DLD1 (cell line): ENCODE data around the gene FERMT1.
"Not testable (repeated sequence)": the region's sequence is repeated elsewhere in the genome, so short reads cannot be mapped to it uniquely, and the experiment has no call there.

ENCODE experiments used
- in situ Hi-C: cut with HindIII; loops from 2 replicates; pipeline ENCODE4 v1.10.0; 2017; ENCODE audit warnings: low sequenced_read_pairs

Gene FERMT1

GRCh38 chr20:6070829-6071695 is 51.8 kb downstream of the FERMT1 start:
- in situ Hi-C loops: no loop called here

- in situ Hi-C loops: no loop called here
Measured at GRCh38 chr20:6069669-6070068, 53.2 kb downstream of the FERMT1 start.

- in situ Hi-C loops: no loop called here
Measured at GRCh38 chr20:6067763-6068318, 55.0 kb downstream of the FERMT1 start.

DNA sequence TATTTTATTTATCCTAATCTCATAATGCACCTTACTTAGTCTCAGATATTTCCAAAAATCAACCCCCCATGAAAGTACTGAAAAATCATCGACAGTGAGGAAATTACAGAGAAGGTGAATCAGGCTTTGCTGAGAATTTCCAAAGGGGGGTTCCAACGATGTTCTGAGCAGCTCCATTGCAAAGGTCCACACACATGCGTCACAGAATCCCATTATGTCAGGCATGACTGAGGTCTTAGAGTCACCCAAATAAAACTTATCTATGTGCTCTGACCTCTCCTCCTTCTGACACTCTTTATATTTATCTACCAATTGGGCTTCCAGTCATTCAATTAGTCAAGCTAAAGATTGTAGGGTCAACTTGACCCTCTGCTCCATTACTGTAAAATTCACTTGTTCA is 56.2 kb downstream of the FERMT1 start:
- in situ Hi-C loops: no loop called here

GRCh38 chr20:6061544-6061943 is 61.3 kb downstream of the FERMT1 start:
- in situ Hi-C loops: no loop called here

DNA sequence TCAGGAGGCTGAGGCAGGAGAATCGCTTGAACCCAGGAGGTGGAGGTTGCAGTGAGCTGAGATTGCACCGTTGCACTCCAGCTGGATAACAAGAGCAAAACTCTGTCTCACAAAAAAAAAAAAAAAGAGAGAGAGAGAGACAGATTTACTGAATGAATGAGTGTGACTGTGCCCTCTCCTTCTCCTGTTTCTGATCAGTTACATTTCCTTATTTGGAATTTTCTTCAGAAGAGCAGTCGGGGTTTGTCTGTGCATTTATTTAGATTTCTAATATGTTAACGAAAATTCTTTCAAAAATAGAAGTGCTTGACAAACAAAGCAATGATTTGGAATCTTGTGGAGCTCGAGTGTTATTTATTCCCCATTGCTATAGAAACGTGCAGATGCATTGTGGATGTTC is 62.6 kb downstream of the FERMT1 start:
- in situ Hi-C loops: no loop called here

GRCh38 chr20:6058684-6059295 is 64.0 kb downstream of the FERMT1 start:
- in situ Hi-C loops: no loop called here

- in situ Hi-C loops: no loop called here
Measured at GRCh38 chr20:6057691-6058090, 65.1 kb downstream of the FERMT1 start.

- in situ Hi-C loops: no loop called here
Measured at GRCh38 chr20:6057139-6057538, 65.7 kb downstream of the FERMT1 start.

DNA sequence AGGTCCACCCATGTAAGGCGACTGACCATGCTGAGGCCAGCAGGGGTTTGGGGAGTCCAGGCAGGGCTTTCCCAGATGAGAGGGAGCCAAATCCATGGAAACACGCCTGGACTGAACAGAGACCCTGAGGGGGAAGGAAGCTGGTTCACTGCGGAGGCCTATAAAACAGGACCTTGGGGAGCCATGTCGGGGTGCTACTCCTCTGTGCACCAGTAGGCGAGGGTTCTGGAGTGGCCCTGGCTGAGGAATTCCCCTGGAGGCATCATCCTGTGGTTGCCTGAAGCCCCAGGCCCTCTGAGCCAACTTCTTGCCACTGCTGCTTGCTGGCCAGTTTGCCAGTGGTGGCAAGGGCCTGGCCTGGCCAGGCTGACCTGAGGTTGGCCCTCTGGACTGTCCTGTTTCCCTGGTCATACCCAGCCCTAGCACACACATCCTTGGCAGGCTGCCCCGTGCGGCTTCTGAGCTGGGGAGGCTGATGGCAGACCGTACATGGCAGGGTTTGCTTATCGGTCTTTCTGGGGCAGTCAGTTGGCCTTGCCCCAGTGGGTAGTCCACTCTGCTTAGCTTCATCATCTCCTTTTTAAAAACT is 66.8 kb downstream of the FERMT1 start:
- in situ Hi-C loops: no loop called here

DNA sequence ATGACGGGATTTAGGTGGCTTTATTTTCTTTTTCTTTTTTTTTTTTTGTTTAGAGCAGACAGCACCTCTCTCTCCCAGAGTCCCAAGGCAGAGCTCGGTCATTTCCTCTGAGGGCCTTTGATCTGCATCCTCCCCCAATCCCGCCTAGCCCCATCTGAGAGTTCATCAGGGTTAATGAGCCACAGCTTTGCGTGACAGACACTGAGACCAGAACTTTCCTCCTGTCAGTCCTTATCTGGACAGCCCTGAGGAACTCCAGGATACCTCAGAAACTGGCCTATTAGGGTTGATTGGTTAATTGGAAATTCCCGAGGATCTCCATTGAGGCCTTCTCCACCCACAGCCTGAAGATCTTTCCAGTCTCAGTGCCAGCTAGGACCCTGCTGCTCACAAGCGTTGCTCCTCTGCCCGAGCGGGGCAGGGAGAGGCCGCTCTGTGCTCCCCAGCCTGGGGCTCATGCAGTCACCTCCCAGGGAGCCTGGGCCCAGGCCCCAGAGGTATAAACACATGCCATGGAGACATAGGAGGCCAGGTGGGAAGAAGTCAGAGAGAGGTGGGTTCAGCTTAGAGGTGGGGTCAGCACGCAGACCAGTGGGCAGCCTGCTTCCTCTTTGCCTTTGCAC is 67.6 kb downstream of the FERMT1 start:
- in situ Hi-C loops: no loop called here

GRCh38 chr20:6054689-6055051 is 68.2 kb downstream of the FERMT1 start:
- in situ Hi-C loops: not testable (repeated sequence)

DNA sequence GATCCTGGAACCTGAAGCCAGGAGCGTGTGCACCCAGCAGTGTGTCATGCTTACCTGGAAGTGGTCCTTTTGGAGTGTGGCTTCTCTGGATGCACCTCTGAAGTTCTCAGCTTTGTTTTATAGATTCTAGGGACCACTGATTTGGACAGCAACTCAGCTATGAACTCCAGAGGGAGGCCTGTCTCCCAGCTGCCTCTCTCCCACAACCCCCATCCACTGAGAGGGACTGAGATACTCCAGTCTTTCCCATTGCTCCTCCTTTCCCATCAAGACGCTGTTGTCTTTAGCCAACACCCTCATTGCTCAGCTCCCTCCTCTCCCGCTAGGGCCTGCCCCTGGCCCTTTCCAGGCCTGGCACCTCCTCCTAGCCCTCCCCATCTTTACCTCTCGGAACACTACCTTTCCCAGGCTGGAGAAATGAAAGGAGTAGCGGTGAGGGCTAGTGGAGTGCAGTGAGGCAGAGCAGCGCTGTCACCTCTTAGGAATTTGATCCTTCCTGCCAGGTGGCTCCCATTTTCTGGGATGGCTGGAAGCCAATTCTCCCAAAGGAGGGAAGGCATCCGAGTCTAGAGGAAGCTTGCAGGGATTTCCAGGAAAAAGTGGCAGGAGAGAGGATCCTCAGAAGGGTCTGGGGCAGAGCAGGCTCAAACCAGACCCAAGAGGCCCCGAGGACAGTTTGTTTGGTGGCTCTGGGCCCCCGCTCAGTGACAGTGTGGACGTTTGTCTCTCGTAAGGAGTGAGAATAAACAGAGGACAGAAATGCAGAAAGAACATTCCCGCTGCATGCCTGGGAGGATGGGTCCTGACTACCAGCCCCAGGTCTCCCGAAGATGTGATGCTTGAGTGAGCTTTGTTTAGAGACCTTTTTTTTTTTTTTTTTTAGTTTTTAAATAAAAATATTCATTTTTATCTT is 68.8 kb downstream of the FERMT1 start, which contains the start of gene LRRN4:
Gene LRRN4, minus strand, starts transcription at position 285 of the 913 bp plus-strand sequence. CDS start 1,261 bp downstream, outside the sequence.
- in situ Hi-C loops: no loop called here

GRCh38 chr20:6053064-6053775 is 69.6 kb downstream of the FERMT1 start:
- in situ Hi-C loops: no loop called here

GRCh38 chr20:6051505-6051904 is 71.3 kb downstream of the FERMT1 start:
- in situ Hi-C loops: no loop called here

DNA sequence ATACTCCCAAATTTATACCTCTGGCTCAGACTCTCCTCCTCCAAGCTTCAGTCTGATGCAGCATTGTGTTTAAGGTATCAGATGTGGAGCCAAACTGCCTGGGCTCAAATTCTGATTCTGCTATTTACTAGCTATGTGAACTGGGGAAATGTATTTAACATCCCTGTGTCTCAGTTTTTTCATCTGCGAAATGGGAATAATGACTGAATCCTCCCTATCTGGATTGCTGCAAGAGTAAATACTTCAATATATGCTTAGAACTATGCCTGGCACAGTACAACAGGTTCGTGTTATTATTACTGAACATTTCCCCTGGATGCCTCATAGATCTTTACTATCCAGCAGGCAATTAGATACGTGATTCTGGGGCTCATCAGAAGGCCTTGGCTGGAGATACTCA is 74.4 kb downstream of the FERMT1 start:
- in situ Hi-C loops: no loop called here

- in situ Hi-C loops: no loop called here
Measured at GRCh38 chr20:6046432-6046831, 76.4 kb downstream of the FERMT1 start.

GRCh38 chr20:6045566-6045965 is 77.3 kb downstream of the FERMT1 start:
- in situ Hi-C loops: no loop called here

DNA sequence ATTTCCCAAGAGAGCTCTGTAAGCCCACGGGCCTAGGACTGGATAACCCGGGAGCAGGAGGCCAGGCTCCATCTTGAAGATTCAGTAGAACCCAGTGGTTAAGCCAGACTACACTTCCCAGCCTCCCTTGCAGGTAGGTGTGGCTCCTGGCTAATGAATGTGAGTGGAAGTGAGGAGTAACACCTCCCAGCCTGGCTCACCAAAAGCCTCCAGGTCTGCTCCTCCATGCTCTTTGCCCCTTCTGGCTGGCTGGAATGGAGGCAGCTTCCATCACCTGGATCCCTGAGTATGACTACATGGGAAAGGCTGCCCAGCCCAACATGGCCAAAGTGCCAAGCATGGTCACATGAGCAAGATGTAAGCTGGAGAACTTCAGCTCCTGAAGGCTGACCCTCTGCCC is 78.7 kb downstream of the FERMT1 start:
- in situ Hi-C loops: no loop called here
